ENCODE results near the gene PID1.

PID1 gene

DNA sequence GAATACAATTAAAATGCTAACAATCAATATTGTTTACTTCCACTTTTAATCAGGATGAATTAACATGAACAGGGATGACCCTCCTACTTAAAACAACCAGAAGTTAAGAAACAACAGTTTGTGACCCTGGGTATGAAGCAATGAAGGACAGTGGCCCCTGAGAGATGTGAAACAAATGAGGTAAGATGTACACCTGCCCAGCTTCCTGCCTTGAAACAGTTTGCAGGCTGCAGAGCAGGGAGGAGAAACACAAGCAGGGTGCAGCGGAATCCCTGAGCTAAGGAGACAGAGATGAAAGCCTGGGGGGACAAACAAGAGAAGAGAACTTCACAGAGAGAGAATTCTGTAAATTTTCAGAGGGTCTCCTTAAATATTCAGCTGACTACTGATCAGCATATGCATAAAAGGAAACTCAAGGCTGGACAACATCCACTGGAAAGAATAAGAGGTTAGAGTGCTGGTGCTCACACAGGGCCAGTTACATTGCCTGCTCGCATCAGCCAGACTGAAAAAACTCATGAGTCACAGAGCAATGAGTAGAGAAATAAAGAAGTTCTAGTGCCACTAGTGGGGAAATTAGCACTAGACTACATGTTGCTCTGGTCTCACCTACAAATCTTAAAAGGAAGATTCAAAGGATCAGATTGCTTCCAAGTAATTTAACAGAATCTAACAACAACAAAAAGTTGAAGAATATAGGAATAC is 106.4 kb downstream of the PID1 start:
- DNase-seq (ENCODE audit: low read depth) = no peak

DNA sequence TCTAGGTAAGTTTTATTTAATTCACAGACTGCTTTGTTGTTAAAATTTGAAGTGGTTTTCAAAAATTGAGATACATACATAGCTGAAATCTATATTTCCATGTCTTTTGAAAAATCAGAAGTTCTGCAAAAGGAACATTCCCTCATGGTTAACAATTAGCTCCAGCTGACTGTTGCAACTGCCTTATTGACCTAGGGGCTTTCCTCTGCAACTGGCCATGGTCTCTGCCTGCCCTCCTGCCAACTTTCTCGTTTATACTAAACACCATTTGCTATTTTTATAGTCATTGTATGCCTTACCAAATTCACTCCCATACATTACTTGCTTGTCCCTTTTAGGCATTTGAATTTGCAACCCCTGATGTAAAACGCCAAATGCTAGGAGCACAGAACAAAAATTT is 107.2 kb downstream of the PID1 start:
- DNase-seq (ENCODE audit: low read depth) = no peak

DNA sequence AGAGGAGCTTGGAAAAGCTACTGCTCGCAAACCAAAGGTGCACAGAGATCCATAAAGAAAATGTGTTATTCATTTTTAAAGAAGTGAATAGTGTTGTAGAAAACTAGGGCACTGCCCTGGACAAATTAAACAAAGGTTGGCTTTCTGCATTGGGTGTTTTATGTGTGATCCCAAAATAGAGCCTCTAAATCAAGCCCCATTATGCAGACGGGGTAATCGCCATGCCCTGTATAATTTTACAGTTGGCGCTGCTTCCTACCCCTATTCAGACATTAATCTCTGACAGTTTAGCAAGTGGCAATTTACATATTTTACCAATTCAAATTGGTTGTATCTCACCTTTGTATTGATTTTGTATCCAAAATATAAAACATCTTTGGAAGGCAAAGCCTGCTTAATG is 109.1 kb downstream of the PID1 start:
- DNase-seq (ENCODE audit: low read depth) = no peak

DNA sequence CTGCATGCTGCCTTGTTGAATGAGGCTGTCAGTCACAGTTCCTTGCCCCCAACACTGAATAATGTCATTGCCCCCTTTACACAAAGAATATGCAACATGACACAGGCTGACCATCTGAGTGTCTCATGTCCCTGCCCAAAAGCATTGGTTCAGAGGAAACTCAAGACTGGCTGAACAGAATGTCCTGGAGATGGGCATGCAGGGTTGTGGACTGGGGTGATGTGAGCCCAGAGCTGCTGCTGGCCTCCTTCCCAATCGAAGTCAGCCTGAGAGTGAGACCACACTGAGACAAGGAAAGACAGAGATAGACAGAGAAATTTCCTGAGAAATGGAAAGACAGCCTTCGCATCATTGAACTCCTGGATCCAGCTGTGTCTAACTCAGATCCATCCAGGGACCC is 110.1 kb downstream of the PID1 start:
- DNase-seq (ENCODE audit: low read depth) = no peak

DNA sequence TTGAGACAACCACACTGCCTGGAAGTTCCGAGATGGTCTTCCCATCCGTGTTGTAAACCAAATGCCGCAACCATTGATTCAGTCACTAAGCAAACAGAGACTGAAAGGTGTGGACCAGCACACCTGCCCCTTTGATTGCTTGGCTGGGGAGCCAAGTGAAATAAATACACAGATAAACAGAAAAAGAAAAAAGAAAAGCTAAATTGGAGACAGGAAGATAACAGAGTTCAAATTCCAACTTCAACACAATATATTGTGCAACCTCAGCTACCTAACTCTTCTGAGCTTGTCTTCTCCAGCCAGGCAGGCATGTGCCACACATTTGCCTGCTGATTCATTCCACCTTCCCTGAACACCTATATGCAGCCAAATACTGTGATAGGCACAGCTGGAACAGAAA is 110.9 kb downstream of the PID1 start:
- DNase-seq (ENCODE audit: low read depth) = no peak

DNA sequence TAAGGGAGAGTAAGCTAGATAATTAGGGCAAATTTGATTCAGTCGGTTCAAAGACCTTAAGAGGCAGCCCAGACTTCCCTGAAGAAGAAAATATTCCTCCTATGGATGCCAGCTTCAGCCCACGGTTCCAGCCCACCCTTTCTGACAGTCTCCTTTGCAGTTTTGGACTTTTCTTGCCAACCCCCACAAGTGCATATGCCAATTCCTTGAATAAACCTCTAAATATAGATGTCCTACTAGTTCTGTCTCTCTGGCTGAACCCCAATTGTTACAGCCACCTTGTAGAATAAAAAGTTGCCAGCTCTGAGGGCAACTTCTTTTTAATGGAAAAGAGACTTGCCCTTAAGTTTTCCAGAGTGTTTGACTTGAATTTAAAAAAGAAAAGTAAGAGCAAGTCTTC is 111.7 kb downstream of the PID1 start:
- no peak for DNase-seq (ENCODE audit: low read depth)

DNA sequence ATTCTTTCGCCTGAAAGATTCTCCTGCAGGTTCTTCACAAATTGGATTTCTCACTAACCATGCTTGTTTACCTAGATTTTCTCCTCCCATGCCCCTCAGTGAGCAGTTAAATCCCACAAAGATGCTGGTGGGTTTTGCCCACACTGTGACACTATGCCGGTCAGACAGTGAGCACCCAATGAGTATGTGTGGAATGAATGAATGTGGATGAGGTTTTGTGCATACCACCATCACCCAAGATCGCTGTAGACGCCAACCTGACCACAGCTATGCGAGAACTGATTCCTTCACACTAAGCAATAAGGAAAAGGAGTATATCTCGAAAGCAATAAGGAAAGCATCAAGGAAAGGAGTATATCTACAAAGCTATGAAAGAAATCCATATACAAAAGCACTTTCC is 116.7 kb downstream of the PID1 start:
- no peak for DNase-seq (ENCODE audit: low read depth)

DNA sequence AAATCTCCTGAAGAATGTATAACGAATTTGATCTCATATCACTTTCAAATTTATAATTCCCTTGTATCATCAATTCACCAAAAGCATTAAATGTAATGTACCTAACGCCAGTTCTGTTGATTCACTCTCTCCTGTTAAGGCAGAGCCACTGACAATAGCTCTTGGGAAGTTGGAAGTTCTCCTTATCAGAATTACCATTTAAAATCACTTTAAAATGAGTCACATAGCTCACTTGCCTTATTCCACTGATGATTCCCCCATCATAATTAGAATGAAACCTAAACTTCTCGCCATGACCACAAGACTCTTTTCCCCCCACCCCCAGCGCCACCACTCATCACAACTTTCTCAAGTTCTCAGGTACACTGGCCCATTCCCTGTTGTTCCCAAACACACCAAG is 117.1 kb downstream of the PID1 start:
- no peak for DNase-seq (ENCODE audit: low read depth)

DNA sequence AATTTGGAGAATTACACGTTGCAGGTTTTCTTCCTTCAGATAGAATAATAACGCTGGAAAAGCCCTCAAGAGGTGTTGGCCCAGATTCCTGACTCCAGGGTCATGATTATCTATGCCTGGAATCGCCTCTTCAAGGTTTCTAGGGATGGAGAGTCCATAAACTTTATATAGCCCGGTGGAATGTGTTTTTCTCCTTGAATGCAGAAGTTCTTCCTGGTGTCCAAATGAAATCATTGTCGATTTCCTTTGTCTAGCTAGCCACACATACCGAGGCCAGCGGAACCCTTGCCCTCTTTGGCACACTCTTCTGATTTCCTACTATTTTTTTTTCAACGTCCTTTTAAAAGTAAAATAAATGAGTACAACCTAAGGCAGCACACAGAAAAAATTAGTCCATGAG is 117.8 kb downstream of the PID1 start:
- no peak for DNase-seq (ENCODE audit: low read depth)

DNA sequence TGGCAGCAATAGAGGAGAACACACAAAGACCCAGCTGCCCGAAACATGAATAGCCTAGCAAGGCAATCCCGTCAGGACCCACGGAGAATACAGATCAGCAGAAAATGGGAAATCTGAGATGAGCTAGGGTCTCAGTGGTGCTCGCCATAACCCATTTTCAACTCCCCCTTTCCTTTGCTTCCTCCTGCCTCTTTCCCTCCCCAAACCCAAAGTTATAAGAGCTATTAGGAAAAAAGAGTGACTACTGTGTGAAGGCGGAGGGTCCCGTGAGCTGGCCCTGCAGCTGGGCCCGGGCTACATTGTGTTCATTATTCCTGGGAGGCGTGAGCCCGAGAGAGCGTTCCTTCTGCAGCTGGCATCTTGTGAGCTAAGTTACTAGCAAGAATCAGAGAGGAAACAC is 118.4 kb downstream of the PID1 start:
- DNase-seq (ENCODE audit: low read depth) = no peak

DNA sequence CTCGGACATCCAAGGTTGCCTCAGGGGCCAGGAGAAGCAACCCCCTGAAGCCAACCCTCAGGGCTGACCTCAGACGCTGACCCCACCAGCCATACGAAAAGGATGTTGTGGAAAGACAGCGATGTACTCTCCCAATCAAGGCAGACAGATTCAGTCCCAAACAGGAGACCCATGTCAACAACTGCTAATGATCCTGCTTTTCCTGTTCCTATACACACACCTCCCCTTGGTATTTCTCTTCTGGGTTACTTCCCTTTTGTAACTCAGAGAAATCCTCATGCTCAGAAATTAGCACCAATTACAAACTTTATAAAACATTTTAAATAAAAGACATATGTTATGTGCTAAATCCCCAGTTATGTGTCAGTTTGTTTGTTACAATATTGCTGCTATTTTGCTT is 120.8 kb downstream of the PID1 start:
- no peak for DNase-seq (ENCODE audit: low read depth)

DNA sequence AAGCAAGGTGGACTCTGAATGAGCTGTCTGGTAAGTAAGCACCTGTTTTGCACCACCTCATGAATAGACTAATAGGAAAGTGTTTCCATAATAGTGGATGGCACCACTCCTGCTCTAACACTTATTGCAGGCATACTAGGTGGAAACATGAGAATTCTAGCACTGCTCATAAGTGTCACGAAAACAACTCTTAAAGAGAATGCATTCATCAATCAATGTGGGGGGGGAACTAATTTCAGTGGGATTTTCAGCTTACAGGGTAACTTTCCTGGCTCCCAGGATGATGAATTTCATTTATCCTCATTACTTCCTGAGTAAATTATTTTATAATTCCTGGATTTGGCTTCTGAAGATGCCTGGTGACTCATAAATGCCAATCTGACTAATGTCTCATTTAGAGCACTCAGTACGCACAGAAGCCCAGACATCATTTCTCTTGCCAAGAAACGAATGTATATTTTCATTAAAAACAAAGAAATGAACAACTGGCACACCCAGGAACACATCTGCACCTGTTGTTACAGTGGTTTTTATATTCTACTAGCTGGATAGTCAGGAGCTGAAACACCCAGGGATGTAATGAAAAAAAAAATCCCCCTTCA is 129.6 kb downstream of the PID1 start:
- DNase-seq (ENCODE audit: low read depth) = no peak

DNA sequence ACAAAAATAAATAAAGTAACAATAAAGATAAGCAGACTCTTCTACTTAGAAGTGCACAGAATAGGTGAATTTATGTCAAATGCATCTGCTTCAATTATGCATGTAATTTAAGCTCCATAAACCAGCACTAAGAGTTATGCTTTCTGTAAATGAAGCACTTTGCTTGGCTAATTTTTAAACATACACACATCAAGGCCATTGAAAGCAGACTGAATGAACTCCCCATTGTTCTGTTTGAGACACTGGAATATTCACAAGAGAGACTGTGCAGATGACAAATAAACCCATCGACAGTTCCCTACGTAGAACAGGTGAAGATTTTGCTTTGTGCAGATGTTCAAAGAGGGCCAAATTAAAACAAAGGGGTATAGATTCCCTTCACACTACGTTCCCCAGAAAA is 133.4 kb downstream of the PID1 start:
- no peak for DNase-seq (ENCODE audit: low read depth)

DNA sequence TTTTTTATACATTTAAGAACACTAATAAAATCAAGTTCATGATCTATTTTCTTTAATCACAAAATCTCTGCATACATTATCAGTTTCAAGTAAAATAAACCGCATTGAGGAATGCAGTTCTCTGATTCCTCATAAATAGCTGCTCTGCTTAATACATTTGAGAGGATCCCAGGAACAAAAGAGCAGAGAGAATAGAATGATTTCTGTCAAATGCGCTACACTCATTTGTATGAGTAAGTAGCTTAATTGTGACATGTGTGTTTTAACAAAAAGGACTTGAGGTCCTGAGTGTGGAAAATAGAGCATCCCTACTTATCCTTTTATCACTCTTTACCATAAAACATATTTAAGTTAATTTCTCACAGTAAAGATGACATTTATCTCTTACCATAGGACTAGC is 134.0 kb downstream of the PID1 start:
- no peak for DNase-seq (ENCODE audit: low read depth)

DNA sequence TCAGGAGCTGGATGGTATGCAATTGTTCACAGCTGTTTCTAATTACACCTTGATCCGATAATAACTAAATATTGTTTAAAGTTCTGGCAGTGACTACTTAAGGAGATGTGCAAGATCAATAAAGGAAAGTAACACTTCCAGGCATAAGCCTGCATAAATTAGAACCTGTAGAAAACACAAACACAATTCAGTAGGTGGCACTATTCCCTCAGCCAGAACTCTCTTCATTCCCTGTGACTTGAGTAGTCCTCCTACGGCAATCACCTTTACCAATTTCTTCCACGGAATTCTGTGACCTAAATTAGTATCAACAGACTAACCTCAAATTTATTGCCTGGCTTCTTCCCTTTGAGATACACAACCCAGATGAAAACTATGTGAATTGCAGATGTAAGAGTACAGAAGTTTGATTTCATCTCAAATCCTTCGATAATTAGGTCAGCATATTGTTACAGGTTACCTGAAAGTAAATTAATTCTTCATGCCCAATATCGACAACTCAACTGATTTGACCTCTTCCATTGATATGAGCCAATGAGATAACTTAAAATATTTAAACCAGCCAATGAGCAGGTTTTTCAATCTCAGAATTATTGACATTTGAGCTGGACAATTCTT is 137.8 kb downstream of the PID1 start:
- no peak for DNase-seq (ENCODE audit: low read depth)

DNA sequence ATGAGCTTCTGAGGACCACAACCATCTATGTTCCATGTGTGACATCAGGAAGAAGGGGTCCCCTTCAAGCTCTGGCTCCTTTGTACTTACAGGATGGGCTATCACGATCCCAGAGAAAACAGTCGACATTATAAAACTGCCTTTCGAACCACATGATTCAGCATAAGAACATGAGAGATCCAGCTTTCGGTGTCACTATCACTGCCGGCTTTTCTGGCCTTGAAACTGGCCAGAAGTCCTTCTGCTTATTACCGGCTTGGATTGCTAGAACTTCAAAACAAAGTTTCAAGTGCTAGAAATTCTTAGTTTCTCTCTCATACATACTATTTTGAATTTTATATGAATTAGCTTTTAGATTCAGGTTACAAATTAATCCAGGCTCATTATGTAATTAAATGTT is 138.9 kb downstream of the PID1 start:
- no peak for DNase-seq (ENCODE audit: low read depth)

DNA sequence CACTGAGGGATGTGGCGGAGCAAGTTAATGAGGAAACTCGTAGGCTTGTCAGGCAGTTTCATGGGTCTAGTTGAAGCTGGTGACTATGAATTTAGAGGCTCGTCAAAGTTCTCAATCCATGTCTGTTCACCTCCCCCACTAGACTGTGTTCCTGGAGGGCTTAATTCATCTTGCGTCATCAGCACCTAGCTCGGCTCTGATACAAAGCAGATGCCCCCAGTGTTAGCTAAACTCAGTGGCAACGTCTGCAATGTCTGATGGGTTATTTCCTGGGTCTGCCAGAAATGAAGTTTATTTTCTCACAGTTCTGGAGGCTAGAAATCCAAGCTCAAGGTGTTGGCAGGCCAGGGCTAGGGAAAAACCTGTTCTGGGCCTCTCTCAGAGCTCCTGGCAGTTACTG is 140.6 kb downstream of the PID1 start:
- DNase-seq (ENCODE audit: low read depth) = no peak

DNA sequence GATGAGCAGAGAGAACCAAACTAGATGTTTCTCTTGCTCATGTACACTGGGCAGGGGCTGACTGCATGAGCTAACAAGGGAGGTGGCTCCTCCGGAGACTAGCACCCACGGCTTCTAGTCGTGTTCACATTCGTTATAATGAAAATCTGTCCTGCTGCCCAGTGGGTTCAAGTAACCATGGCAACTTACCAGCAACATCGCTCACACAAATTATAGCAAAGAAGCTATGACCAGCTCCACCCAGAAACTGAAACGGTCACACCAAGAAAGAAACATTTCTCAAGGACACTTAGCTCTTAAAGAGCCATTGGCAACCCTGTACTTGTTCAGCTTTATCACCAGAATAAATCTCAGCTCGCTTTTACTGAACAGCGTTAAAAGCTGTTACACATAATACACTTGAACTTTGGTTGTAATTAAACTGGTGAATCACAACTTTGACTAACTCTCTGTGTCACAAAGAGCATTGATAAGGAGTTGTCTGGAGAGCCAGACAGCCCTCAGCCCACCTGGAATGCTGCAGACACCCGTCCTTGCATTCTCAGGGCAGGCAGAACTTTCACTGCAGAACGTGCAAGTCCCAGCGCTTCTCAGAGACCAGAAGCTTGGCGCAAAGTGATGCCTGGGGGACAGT is 141.2 kb downstream of the PID1 start:
- DNase-seq (ENCODE audit: low read depth) = no peak

DNA sequence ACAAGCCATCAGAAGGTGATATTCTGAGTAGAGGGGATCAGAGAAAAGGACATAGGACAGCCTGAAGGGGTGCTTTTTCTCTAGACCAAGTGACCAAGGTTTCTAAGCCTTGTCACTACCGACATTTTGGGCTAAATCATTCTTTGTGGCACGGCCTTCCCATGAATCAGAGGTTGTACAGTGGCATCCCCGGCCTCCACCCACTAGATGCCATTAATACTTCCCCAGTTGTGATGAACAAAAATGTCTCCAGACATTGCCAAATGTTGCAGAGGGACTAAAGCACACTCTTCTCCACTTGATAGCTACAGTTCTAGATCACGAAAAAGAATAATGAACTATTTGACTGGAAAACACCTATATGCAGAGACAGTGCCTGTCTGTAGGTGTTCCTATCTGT is 143.6 kb downstream of the PID1 start:
- no peak for DNase-seq (ENCODE audit: low read depth)

DNA sequence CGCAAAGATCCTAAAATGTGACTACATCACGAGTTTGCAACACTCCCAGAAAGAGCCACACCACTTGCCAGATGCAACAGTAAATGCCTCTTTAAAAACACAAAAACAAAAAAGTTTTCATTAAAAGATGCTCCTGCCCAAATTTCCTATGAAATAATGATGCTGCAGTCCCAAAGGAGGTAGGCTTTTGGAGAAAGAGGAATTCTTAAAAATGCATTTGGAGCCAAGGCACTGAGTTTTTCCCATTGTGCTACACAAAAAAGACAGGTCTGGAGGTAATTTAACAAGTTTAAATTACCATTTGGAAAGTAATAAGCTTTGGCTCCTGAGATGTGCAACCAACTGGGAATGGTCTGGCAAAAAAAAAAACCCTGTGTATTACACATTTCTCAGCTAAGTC is 145.0 kb downstream of the PID1 start:
- no peak for DNase-seq (ENCODE audit: low read depth)

DNA sequence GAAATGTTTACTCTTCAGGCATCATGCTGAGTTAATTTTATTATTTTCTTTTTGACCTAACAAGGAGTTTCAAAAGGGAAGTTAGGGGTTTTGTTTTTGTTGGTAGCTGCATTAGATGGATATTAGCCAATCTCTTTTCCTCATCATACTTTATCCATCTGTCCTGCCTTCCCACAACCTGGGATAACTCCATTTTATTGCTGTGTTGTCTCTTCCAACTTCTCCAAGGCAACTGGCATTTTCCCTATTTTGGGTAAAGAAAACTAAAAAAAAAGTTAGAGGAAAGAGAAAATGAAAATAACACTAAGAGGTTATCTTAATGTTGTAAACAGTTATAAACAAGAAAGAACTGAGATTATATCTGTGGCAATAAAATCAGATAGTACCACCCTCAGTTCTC is 147.0 kb downstream of the PID1 start:
- no peak for DNase-seq (ENCODE audit: low read depth)

DNA sequence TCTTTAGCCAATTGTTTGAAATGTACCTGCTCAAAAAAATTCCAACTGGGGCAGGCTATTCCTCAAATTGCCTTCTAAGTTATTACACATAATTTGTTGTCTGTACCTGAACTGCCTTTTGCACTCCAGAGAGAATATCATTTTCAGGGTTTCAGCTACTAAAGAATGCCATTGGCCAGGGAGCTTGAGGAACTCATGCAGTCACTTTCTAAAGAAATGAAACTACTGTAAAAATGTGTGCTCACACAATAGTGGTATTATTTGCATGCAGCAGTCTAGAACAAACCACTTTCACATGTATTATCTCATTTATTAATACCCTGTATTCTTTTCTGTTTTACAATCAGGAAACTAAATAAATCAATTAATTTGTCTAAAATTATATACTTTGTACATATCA is 152.2 kb downstream of the PID1 start:
- no peak for DNase-seq (ENCODE audit: low read depth)

DNA sequence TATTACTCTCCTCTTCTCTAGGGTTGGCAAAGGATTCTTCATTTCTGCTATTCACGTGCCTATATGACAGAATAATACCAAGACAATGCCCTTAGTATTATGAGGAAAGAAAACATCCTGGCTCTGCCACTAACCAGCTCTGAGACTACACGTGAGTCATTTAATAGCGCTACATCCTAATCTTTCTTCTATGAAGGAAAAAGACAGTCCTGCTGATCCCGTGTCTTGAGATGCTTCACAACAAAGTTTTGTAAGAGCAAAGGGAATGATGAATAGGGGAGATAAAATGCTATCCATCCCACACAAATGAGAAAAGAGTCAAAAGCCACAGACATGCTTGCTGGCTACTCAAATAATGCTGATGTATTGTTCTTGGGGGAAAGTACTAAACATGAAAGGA is 152.8 kb downstream of the PID1 start:
- no peak for DNase-seq (ENCODE audit: low read depth)

DNA sequence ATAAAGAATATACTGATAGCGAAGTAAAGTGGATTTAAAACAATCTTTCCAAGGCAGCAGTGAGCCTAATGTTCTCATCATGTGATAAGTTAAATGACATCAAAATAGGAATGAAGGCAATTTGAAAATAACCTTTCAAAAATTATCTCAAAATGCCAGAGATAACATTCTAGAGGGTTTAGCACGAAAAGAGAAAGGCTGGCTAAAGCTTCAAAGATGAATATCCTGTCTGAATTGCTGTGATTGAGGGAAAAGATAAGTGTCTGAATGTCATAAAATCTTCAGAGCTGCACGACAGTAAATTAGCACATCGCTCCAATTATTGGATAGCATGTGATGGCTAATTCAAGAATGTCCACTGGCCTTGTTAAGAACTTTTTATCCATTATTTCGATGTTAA is 159.3 kb downstream of the PID1 start:
- DNase-seq (ENCODE audit: low read depth) = no peak
